ENCODE data around the gene WDR6.

WDR6 gene

GRCh38 chr3:49034650-49035049 lies 27.5 kb downstream of the WDR6 start:
- DNase-seq: no peak

DNA sequence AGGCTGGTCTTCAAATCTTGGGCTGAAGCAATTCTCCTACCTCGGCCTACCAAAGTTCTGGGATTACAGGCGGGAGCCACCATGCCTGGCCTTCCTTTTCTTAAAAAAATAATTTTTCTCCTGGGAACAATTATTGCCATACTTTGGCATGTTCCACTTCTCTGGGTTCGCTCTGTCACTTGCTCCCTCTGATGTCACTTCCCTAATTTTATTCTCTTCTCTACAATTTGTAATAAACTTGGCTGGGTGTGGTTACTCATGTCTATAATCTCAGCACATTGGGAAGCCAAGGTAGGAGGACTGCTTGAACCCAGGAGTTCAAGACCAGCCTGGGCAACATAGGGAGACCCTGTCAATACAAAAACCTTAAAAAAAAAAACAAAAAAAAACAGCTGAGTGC lies 28.1 kb downstream of the WDR6 start:
- no peak for DNase-seq

- no peak for DNase-seq
Observed at GRCh38 chr3:49053543-49053942, 46.4 kb downstream of the WDR6 start.

DNA sequence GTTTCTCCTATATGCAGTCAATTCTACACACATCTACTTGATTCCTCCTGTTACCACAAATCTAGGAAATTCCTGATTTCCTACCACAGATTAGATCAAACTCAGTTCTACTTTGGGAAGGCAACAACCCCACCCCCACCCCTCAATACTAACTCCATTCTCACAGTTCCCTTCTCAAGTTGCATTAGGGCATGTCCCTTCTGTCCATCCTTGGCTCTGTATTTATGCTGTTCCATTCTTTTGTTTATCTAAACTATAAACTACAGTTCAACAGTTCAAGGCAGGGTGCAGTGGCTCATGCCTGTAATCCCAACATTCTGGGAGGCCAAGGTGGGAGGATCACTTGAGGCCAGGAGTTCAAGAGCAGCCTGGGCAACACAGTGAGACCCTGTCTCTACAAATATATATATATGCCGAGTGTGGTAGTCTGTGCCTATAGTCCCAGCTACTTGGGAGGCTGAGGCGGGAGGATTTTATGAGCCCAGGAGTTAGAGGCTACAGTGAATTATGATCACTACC lies 47.2 kb downstream of the WDR6 start:
- DNase-seq: no peak

- no peak for DNase-seq
Observed at GRCh38 chr3:49057268-49057667, 50.1 kb downstream of the WDR6 start.

GRCh38 chr3:49058011-49058410 lies 50.8 kb downstream of the WDR6 start:
- DNase-seq: no peak

Measured in AML-193 (cell line).